ENCODE measurements around the gene SRP14. TPM values are rescaled to one million over a fixed set of nuclear protein-coding genes. Genes with fewer than 3 reads are reported as not detected.
A peak's percentile ranks its signal among the peaks of the same experiment; 100 is the strongest.

Gene SRP14
- total RNA-seq, 1 donor from 2014 or later = 320 TPM

GRCh38 chr15:40063563-40064011 lies 24.6 kb upstream of the SRP14 start:
- H3K36me3 ChIP-seq (ENCODE audit: insufficient read depth, low read length) = no peaks in the 10 kb centered on the region
- peaks cover 24% of the 10 kb centered on the region for H3K4me1 Mint-ChIP-seq (ENCODE audit: low read depth, unreplicated experiment)
- H3K9me3 Mint-ChIP-seq (ENCODE audit: unreplicated experiment) = no peaks in the 10 kb centered on the region
- H3K36me3 Mint-ChIP-seq (ENCODE audit: low read depth, unreplicated experiment) = peaks cover 2% of the 10 kb centered on the region
- peak overlapping the region; percentile 89 for H3K27ac Mint-ChIP-seq (ENCODE audit: unreplicated experiment)
- H4K20me1 ChIP-seq (ENCODE audit: insufficient read depth, low read length) = no peaks in the 10 kb centered on the region
- H3K9ac ChIP-seq (ENCODE audit: low read length) = peak overlapping the region; percentile 33
- peaks cover 27% of the 10 kb centered on the region for H3K4me1 ChIP-seq (ENCODE audit: insufficient read depth, low read length)
- peak overlapping the region; percentile 28 for H3K4me3 Mint-ChIP-seq (ENCODE audit: unreplicated experiment)
- no peak for TF ChIP-seq CTCF (IDR thresholded peaks at IDR 0.05; ENCODE audit: insufficient read depth, low read depth, low read length)
- no peak for TF ChIP-seq EZH2 (IDR thresholded peaks at IDR 0.05; ENCODE audit: insufficient read depth, low read length)
- no peaks in the 10 kb centered on the region for H3K27me3 Mint-ChIP-seq (ENCODE audit: low read depth, unreplicated experiment)
- peak overlapping the region; percentile 11 for H2AFZ ChIP-seq (ENCODE audit: low read depth, low read length)
- no peaks in the 10 kb centered on the region for H3K9me3 ChIP-seq (ENCODE audit: insufficient read depth, low read depth, low read length)
- FAIRE-seq (peak; percentile 75), DNase-seq (ENCODE audit: low read depth) (peak; percentile 47)
- no peaks in the 10 kb centered on the region for H3K79me2 ChIP-seq (ENCODE audit: insufficient read depth, low read length)
- H3K27me3 ChIP-seq (ENCODE audit: insufficient read depth, low read length) = no peaks in the 10 kb centered on the region
- H3K27ac ChIP-seq (ENCODE audit: low read depth, low read length) = peak overlapping the region; percentile 75
- peak overlapping the region; percentile 58 for H3K4me2 ChIP-seq (ENCODE audit: low read length)
- peak overlapping the region; percentile 11 for H3K4me3 ChIP-seq (ENCODE audit: insufficient read depth, low read depth, low read length)

GRCh38 chr15:40062816-40063562 lies 24.0 kb upstream of the SRP14 start:
- Mint-ChIP-seq H3K27me3 (ENCODE audit: low read depth, unreplicated experiment) (no peaks in the 10 kb centered on the region), H3K4me1 (ENCODE audit: low read depth, unreplicated experiment) (peaks cover 29% of the 10 kb centered on the region), H3K36me3 (ENCODE audit: low read depth, unreplicated experiment) (peaks cover 2% of the 10 kb centered on the region), H3K4me3 (ENCODE audit: unreplicated experiment) (no peak overlapping the region), H3K27ac (ENCODE audit: unreplicated experiment) (peak overlapping the region; percentile 27), H3K9me3 (ENCODE audit: unreplicated experiment) (no peaks in the 10 kb centered on the region)
- Histone ChIP-seq H3K4me2 (ENCODE audit: low read length) (peak overlapping the region; percentile 58), H3K27me3 (ENCODE audit: insufficient read depth, low read length) (no peaks in the 10 kb centered on the region), H3K4me1 (ENCODE audit: insufficient read depth, low read length) (peaks cover 27% of the 10 kb centered on the region), H3K27ac (ENCODE audit: low read depth, low read length) (peak overlapping the region; percentile 75), H4K20me1 (ENCODE audit: insufficient read depth, low read length) (no peaks in the 10 kb centered on the region), H3K4me3 (ENCODE audit: insufficient read depth, low read depth, low read length) (no peak overlapping the region), H3K79me2 (ENCODE audit: insufficient read depth, low read length) (no peaks in the 10 kb centered on the region), H3K36me3 (ENCODE audit: insufficient read depth, low read length) (no peaks in the 10 kb centered on the region), H3K9me3 (ENCODE audit: insufficient read depth, low read depth, low read length) (no peaks in the 10 kb centered on the region), H2AFZ (ENCODE audit: low read depth, low read length) (peak overlapping the region; percentile 11), H3K9ac (ENCODE audit: low read length) (no peak overlapping the region)
- DNase-seq (ENCODE audit: low read depth) (no peak), FAIRE-seq (no peak)
- TF ChIP-seq CTCF (IDR thresholded peaks at IDR 0.05; ENCODE audit: insufficient read depth, low read depth, low read length) (no peak), EZH2 (IDR thresholded peaks at IDR 0.05; ENCODE audit: insufficient read depth, low read length) (no peak)
